ENCODE data around the gene GATAD2A.

- TF ChIP-seq POLR2AphosphoS5 (IDR thresholded peaks at IDR 0.05; ENCODE audit: low read depth, low read length) (no peak), TAF1 (IDR thresholded peaks at IDR 0.05; ENCODE audit: borderline replicate concordance, insufficient read depth, low read length) (no peak), SIN3A (IDR thresholded peaks at IDR 0.05; ENCODE audit: borderline replicate concordance, insufficient read depth, low read length) (no peak), FOXP2 (optimal IDR thresholded peaks at IDR 0.05; ENCODE audit: borderline replicate concordance, extremely low read depth, extremely low read length, insufficient read depth) (no peak)
- TF ChIP-seq, protein P1, sequence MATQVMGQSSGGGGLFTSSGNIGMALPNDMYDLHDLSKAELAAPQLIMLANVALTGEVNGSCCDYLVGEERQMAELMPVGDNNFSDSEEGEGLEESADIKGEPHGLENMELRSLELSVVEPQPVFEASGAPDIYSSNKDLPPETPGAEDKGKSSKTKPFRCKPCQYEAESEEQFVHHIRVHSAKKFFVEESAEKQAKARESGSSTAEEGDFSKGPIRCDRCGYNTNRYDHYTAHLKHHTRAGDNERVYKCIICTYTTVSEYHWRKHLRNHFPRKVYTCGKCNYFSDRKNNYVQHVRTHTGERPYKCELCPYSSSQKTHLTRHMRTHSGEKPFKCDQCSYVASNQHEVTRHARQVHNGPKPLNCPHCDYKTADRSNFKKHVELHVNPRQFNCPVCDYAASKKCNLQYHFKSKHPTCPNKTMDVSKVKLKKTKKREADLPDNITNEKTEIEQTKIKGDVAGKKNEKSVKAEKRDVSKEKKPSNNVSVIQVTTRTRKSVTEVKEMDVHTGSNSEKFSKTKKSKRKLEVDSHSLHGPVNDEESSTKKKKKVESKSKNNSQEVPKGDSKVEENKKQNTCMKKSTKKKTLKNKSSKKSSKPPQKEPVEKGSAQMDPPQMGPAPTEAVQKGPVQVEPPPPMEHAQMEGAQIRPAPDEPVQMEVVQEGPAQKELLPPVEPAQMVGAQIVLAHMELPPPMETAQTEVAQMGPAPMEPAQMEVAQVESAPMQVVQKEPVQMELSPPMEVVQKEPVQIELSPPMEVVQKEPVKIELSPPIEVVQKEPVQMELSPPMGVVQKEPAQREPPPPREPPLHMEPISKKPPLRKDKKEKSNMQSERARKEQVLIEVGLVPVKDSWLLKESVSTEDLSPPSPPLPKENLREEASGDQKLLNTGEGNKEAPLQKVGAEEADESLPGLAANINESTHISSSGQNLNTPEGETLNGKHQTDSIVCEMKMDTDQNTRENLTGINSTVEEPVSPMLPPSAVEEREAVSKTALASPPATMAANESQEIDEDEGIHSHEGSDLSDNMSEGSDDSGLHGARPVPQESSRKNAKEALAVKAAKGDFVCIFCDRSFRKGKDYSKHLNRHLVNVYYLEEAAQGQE (IDR thresholded peaks at IDR 0.05; ENCODE audit: insufficient read depth in 1 of 2, low read depth in 2 of 2, low read length in 2 of 2) = no peak
Observed at GRCh38 chr19:19487077-19487949, 81.8 kb downstream of the GATAD2A start.
